ENCODE data around the gene SLC25A1.

The SLC25A1 gene

GRCh38 chr22:19134176-19134831, 44.2 kb downstream of the SLC25A1 start:
- no peak for DNase-seq

DNA sequence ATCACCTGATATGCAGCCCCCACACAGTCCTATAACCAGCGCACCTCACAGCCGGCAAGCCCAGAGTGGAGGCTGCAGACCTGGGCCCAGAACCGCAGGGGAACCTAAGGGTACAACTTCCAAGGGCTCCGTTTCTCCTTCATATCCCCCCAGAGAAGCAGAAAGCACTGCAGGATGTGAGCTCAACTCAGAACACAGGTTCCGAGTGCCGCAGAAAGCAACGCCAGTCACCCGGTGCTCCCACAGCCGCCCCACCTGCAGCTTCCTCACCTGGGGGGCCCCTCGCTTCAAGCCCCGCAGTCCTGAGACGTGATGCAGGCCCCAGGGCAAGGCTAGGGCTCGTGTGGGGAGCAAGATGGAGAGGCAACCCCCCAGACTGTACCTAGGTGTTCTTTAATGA, 45.0 kb downstream of the SLC25A1 start:
- DNase-seq = no peak

DNA sequence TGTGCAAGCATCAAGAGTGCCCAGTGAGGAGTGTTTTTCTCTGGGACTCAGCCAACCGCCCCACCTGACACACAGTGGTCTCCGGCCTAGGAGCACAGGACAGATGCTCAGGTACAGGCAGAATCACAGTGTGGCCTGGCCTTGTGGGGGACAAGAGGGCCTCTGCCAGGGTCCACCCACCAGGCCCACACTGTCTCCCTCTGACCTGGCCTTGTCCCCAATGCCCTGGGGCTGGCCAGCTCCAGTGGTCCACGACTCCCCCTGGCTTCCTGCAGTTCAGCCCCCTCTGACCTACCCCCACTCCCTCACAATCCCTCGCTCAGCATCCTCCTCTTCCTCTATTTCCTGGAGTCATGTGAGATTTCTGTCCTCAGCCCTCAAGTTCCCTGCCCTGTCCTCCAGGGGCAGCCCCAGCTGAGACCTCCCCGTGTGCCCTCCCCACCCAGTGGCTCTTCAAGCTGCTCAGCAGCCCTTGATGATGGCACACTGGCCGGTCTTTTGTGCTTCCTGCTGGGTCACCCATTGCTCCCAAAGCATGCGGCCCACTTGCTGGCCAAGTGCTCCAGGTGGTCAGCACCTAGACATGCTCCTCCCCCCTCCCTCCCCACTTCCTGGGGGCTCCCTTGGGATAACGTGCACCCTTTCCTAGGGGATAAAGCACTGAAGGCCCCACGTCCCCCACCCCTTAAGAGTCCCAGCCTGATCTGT, 45.7 kb downstream of the SLC25A1 start:
- no peak for DNase-seq

- no peak for DNase-seq
These were observed 46.4 kb downstream of the SLC25A1 start for GRCh38 chr22:19132153-19132552.

DNA sequence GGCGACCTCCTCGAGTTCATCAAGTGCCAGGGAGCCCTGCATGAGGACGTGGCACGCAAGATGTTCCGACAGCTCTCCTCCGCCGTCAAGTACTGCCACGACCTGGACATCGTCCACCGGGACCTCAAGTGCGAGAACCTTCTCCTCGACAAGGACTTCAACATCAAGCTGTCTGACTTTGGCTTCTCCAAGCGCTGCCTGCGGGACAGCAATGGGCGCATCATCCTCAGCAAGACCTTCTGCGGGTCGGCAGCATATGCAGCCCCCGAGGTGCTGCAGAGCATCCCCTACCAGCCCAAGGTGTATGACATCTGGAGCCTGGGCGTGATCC, 46.9 kb downstream of the SLC25A1 start:
- no peak for DNase-seq

DNA sequence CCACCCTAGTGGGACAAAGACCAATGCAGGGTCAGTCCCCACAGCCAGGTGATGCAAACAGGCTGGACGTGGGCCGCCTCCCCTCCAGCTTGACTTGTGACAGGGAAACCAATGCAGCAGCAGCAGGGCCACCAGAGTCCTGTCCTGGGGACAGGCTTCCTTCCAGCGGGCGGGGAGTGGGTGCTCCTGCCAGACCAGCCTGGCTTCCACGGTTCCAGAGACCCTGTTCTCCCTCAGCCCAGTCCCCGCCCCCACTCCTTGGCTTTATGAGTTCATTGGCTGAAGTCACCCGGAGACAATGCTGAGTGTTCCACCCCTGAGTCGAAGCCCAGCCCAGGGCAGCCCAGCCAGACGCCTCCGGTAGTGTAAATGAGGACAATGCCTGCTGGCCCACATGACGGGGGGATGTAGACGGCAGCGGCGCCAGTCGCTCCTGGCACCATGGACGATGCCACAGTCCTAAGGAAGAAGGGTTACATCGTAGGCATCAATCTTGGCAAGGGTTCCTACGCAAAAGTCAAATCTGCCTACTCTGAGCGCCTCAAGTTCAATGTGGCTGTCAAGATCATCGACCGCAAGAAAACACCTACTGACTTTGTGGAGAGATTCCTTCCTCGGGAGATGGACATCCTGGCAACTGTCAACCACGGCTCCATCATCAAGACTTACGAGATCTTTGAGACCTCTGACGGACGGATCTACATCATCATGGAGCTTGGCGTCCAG, 47.4 kb downstream of the SLC25A1 start, which contains the start of gene TSSK2:
TSS of gene TSSK2 (plus strand) at position 350 of the 726 bp plus-strand sequence. CDS start at position 442, 92 bp downstream.
- no peak for DNase-seq

GRCh38 chr22:19129871-19130270, 48.7 kb downstream of the SLC25A1 start:
- DNase-seq = no peak

DNA sequence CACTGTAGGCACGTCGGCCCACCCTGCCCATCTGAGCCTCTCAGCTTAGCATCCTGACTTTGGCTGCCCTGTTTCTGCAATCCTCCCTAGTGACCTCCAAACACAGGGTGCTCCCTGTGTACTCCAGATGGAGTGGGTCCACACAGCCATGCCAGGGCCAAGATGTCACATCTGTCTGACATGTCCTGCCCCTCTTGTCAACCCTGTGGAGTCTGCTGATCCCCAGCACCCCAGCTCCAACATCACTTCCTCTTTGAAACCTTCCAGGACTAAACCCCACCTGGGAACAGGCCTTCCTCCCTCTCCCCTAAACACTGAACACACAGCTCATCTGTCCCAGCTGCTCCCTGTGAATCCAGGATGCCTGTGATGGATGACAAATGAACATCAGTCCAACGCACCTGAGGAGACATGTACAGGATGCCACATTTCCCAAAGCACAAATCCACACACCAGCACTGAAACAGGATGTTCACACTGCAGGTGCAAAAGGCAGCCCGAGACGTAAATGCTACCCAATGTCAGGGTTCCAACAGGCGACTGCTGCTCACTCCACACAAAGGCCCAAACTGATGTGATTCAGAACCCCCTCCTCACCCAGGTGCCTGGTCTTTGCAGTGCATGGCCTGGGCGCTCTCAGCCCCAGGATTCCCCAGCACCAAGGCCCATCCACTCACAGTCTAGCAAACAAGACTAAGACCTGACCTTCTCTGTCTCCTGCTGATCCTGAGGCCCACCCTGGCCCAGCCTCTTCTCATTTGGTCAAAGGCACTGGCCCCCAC, 49.4 kb downstream of the SLC25A1 start:
- no peak for DNase-seq

DNA sequence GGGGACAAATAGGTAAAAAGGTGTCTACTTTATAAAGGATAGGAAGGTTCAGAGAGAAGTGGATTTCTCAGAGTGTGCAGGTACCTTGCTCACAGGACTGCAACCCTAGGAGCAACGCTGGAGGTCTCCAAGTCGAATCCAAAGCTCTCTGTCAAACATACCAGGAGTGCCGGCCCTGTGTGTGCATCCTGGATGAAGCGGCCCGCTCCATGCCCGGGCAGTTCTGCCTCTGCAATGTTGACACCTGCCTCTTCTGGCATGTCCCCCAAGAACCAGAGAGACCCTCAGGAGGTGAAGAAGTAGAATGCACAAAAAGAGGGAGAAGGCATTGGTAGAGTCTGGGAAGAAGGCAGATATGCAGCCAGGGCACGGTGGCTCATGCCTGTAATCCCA, 50.5 kb downstream of the SLC25A1 start:
- DNase-seq = no peak

DNA sequence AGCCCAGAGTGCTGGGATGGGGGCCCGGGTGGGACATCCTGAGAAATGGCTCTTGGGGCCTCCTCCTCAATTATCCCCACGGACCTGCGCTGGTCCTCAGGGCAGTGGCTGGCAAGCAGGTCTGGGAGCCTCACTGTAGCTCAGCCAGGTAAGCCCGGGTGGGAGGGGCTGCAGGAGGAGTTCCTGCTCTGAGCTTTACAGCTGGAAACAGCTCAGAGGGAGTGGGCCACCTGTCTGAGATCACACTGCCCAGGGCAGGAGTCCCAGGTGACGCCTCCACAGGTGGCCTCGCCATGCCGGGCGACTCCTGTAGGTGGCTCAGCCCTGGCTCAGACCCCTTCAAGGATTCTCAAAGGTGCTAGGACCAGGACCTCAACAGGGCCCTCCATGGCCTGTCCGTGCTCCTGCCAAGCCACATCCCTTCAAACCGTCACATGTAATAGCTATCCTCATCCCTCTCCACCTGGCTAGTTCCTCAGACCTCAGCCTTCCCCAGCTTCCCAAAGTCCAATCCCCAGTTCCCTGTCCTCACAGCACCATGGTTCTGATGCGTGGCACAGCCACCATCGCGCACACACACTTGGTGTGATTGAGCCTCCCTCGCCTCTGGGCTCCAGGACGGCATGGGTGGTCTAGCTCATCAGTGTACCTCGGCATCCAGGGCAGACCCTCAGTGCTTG, 51.1 kb downstream of the SLC25A1 start:
- DNase-seq = no peak

DNA sequence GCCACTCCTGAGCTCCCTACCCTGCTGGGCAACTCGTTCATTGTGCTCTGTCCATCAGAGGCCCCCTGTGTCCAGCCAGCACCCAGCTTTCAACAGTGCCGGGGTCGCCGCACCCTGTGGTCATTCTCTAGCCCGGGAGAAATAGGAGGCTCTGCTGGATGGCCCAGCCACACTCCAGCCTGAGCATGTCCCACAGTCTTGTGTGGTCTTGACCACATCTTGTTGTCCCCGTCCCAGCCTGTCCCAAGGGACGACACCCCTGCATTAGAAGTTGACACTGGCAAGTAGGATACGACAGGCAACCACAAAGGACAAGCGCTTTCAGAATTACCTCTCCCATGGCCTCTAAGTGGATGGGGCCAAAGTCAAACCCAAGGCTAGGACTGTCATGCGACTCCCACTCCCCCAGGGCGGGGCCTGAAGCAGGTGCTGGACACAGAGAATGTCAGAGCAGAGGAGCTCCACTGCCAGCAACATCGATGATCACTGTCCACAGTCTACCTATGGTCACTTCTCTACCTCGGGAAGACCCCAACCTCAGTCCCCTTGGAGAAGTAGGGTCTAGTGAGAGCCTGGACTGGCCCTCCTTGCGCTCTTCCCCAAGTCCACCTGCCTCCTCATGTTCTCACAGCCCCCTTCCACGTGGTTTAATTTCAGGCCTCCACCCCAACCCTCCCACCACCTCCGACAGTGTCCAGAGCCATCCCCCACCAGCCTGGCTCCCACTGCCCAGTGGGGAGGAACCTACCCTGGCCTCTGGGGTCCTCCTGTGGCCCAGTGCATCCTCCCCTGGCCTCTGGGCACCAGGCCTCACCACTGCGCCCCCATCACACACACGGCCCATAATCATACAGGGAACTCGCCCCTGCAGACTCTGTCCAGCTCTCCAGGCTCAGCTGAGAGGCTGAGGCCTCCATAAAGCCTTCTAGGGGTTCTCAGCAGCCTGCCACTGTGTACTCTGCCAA, 51.9 kb downstream of the SLC25A1 start:
- DNase-seq = no peak
